OCI-LY7 (cell line): ENCODE results near the gene FADS6.

Source experiments
- CTCF ChIP-seq: fragments of 200-600 bp; sonication (generic); conservative IDR thresholded peaks from 2 replicates; pipeline ENCODE4 v1.5.1; 2014; ENCODE audit warnings: mild to moderate bottlenecking, antibody characterized with exemption, low read length, moderate library complexity, mixed read lengths
- EZH2phosphoT487 ChIP-seq: fragments of 200-600 bp; sonication (generic); IDR thresholded peaks from 2 replicates; pipeline ENCODE4 v1.6.1; 2018; ENCODE audit warnings: low read depth, borderline replicate concordance, mild to moderate bottlenecking, mixed run types, antibody characterized with exemption, low read length, moderate library complexity, mixed read lengths

DNA sequence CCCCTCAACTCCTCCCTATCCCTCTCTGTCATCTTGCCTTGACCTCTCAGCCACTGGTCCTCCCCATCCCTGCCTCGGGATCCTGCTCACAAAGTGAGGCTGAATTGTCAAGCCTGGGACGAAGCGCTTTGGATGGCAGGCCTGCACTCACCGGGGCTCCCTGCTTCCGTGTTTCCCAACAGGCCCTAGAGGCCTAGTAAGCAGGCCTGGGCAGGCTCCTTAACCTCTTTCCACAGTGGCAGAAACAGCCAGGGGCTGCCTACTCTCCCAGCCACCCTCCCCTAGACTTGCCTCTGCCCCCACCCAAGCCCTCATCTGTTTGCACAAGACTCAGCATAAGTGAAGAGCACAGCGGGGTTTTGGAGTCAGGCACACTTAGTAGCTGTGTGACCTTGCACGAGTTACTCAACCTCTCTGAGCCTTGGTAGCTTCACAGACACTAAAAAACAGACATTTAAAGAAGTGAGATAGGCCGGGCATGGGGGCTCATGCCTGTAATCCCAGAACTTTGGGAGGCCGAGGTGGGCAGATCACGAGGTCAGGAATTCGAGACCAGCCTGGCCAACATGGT, 5.0 kb upstream of the FADS6 start:
- TF ChIP-seq CTCF (no peak), EZH2phosphoT487 (no peak)
